Activated T-helper 17 cell treated with anti-CD3 and anti-CD28 coated beads, Interleukin-2, amount 50 U/mL, for 72 hours (primary cell): ENCODE results near the gene SPOCD1. TPM values are rescaled to one million over a fixed set of nuclear protein-coding genes. Genes with fewer than 3 reads are reported as not detected.

Experiments
- ATAC-seq: fragments of 150-1000 bp; cut with Tn5 transposase; replicated peaks from 2 replicates; pipeline ENCODE4 v1.10.0; 2021; ENCODE audit warnings: mild to moderate bottlenecking, moderate library complexity
- H3K27ac Mint-ChIP-seq: one replicate; pipeline ENCODE4 v1.8.0; 2022; ENCODE audit warnings: mixed read lengths
- H3K27me3 Mint-ChIP-seq: one replicate; pipeline ENCODE4 v1.8.0; 2022; ENCODE audit warnings: mixed read lengths
- H3K36me3 Mint-ChIP-seq: one replicate; pipeline ENCODE4 v1.8.0; 2022; ENCODE audit warnings: low read depth, mild to moderate bottlenecking, mixed read lengths
- H3K4me1 Mint-ChIP-seq: one replicate; pipeline ENCODE4 v1.8.0; 2022; ENCODE audit warnings: mixed read lengths
- H3K4me3 Mint-ChIP-seq: one replicate; pipeline ENCODE4 v1.8.0; 2022; ENCODE audit warnings: mild to moderate bottlenecking, mixed read lengths
- H3K9me3 Mint-ChIP-seq: one replicate; pipeline ENCODE4 v1.8.0; 2022; ENCODE audit warnings: mixed read lengths
- total RNA-seq, 2 donors: library from RNA; stranded (reverse); gene quantifications; one replicate each; pipeline ENCODE4 v1.2.3, GENCODE V29; 2022

SPOCD1 gene
- 1 to 10 TPM in 1 of 2 donors, under 1 TPM in 1; 0.84 to 1.8 TPM for total RNA-seq

GRCh38 chr1:31815752-31816500, at the start of gene SPOCD1:
Gene SPOCD1, minus strand, starts transcription at chr1:31816022. Its CDS starts 689 bp downstream, at chr1:31815333.
- Mint-ChIP-seq H3K27ac (peak within 1 kb of the TSS; percentile 88), H3K4me1 (peaks cover 5% of the 10 kb centered on the region), H3K27me3 (no peaks in the 10 kb centered on the region), H3K9me3 (no peaks in the 10 kb centered on the region), H3K4me3 (peak within 1 kb of the TSS; percentile 56), H3K36me3 (no peaks in the 10 kb centered on the region)
- ATAC-seq = peak; percentile 97

GRCh38 chr1:31862071-31862470, 46.2 kb upstream of the SPOCD1 start:
- ATAC-seq = no peak
- no peaks in the 10 kb centered on the region for H3K9me3 Mint-ChIP-seq
- no peaks in the 10 kb centered on the region for H3K27me3 Mint-ChIP-seq
- no peaks in the 10 kb centered on the region for H3K4me1 Mint-ChIP-seq
- no peak overlapping the region for H3K4me3 Mint-ChIP-seq
- no peaks in the 10 kb centered on the region for H3K36me3 Mint-ChIP-seq
- H3K27ac Mint-ChIP-seq = no peak overlapping the region

GRCh38 chr1:31861346-31861745, 45.5 kb upstream of the SPOCD1 start:
- Mint-ChIP-seq H3K27me3 (no peaks in the 10 kb centered on the region), H3K4me1 (no peaks in the 10 kb centered on the region), H3K9me3 (no peaks in the 10 kb centered on the region)

GRCh38 chr1:31860581-31860980, 44.8 kb upstream of the SPOCD1 start:
- Mint-ChIP-seq H3K4me1 (no peaks in the 10 kb centered on the region), H3K36me3 (no peaks in the 10 kb centered on the region), H3K4me3 (no peak overlapping the region), H3K27me3 (no peaks in the 10 kb centered on the region), H3K27ac (no peak overlapping the region), H3K9me3 (no peaks in the 10 kb centered on the region)
- no peak for ATAC-seq

More at GRCh38 chr1:31861346-31861745, 45.5 kb upstream of the SPOCD1 start:
- H3K27ac Mint-ChIP-seq = no peak overlapping the region
- no peak overlapping the region for H3K4me3 Mint-ChIP-seq
- H3K36me3 Mint-ChIP-seq = no peaks in the 10 kb centered on the region
- ATAC-seq = no peak

GRCh38 chr1:31859719-31860118, 43.9 kb upstream of the SPOCD1 start:
- no peak for ATAC-seq
- H3K4me3 Mint-ChIP-seq = no peak overlapping the region
- no peaks in the 10 kb centered on the region for H3K36me3 Mint-ChIP-seq
- H3K4me1 Mint-ChIP-seq = no peaks in the 10 kb centered on the region
- H3K27me3 Mint-ChIP-seq = no peaks in the 10 kb centered on the region
- H3K9me3 Mint-ChIP-seq = no peaks in the 10 kb centered on the region
- H3K27ac Mint-ChIP-seq = no peak overlapping the region

GRCh38 chr1:31859044-31859443, 43.2 kb upstream of the SPOCD1 start:
- ATAC-seq = no peak
- Mint-ChIP-seq H3K27ac (no peak overlapping the region), H3K9me3 (no peaks in the 10 kb centered on the region), H3K27me3 (no peaks in the 10 kb centered on the region), H3K36me3 (no peaks in the 10 kb centered on the region), H3K4me3 (no peak overlapping the region), H3K4me1 (no peaks in the 10 kb centered on the region)

- Mint-ChIP-seq H3K4me1 (no peaks in the 10 kb centered on the region), H3K27me3 (no peaks in the 10 kb centered on the region), H3K36me3 (no peaks in the 10 kb centered on the region), H3K27ac (no peak overlapping the region), H3K9me3 (no peaks in the 10 kb centered on the region), H3K4me3 (no peak overlapping the region)
- no peak for ATAC-seq
Measured at GRCh38 chr1:31857863-31858262, 42.0 kb upstream of the SPOCD1 start.

- H3K4me1 Mint-ChIP-seq = no peaks in the 10 kb centered on the region
- no peaks in the 10 kb centered on the region for H3K27me3 Mint-ChIP-seq
- H3K36me3 Mint-ChIP-seq = no peaks in the 10 kb centered on the region
- no peaks in the 10 kb centered on the region for H3K9me3 Mint-ChIP-seq
- H3K27ac Mint-ChIP-seq = no peak overlapping the region
- no peak overlapping the region for H3K4me3 Mint-ChIP-seq
- no peak for ATAC-seq
Measured at GRCh38 chr1:31856140-31856539, 40.3 kb upstream of the SPOCD1 start.

- Mint-ChIP-seq H3K27ac (no peak overlapping the region), H3K9me3 (no peaks in the 10 kb centered on the region), H3K36me3 (no peaks in the 10 kb centered on the region), H3K27me3 (no peaks in the 10 kb centered on the region), H3K4me3 (no peak overlapping the region), H3K4me1 (no peaks in the 10 kb centered on the region)
- ATAC-seq = peak; percentile 70
Measured at GRCh38 chr1:31855038-31855845, 39.4 kb upstream of the SPOCD1 start.

- Mint-ChIP-seq H3K36me3 (no peaks in the 10 kb centered on the region), H3K9me3 (no peaks in the 10 kb centered on the region), H3K27me3 (no peaks in the 10 kb centered on the region), H3K27ac (peak overlapping the region; percentile 33), H3K4me1 (peaks cover 29% of the 10 kb centered on the region), H3K4me3 (peak overlapping the region; percentile 35)
- no peak for ATAC-seq
Measured at GRCh38 chr1:31849653-31850052, 33.8 kb upstream of the SPOCD1 start.

GRCh38 chr1:31848381-31848897, 32.6 kb upstream of the SPOCD1 start:
- Mint-ChIP-seq H3K27me3 (no peaks in the 10 kb centered on the region), H3K4me3 (peak overlapping the region; percentile 35), H3K4me1 (peaks cover 29% of the 10 kb centered on the region), H3K9me3 (no peaks in the 10 kb centered on the region), H3K27ac (no peak overlapping the region), H3K36me3 (no peaks in the 10 kb centered on the region)
- peak; percentile 68 for ATAC-seq

GRCh38 chr1:31846484-31846883, 30.7 kb upstream of the SPOCD1 start:
- Mint-ChIP-seq H3K9me3 (no peaks in the 10 kb centered on the region), H3K27me3 (no peaks in the 10 kb centered on the region), H3K27ac (peak overlapping the region; percentile 79), H3K4me3 (no peak overlapping the region), H3K4me1 (peaks cover 29% of the 10 kb centered on the region), H3K36me3 (no peaks in the 10 kb centered on the region)
- ATAC-seq = no peak

GRCh38 chr1:31843506-31843905, 27.7 kb upstream of the SPOCD1 start:
- no peak for ATAC-seq
- Mint-ChIP-seq H3K4me3 (no peak overlapping the region), H3K36me3 (no peaks in the 10 kb centered on the region), H3K4me1 (peaks cover 16% of the 10 kb centered on the region), H3K27me3 (no peaks in the 10 kb centered on the region), H3K27ac (no peak overlapping the region), H3K9me3 (no peaks in the 10 kb centered on the region)

GRCh38 chr1:31839662-31840343, 24.0 kb upstream of the SPOCD1 start:
- no peaks in the 10 kb centered on the region for H3K36me3 Mint-ChIP-seq
- H3K27me3 Mint-ChIP-seq = no peaks in the 10 kb centered on the region
- no peak overlapping the region for H3K27ac Mint-ChIP-seq
- H3K4me1 Mint-ChIP-seq = no peaks in the 10 kb centered on the region
- H3K9me3 Mint-ChIP-seq = no peaks in the 10 kb centered on the region
- ATAC-seq = no peak
- no peak overlapping the region for H3K4me3 Mint-ChIP-seq
